ENCODE measurements around the gene APBB1IP. TPM values are rescaled to one million over a fixed set of nuclear protein-coding genes. Genes with fewer than 3 reads are reported as not detected.

APBB1IP gene
- total and polyA plus RNA-seq, 12 donors, result 0.60 to 16.1 (median 7.8) TPM

Small RNA genes lying within 50 kb of the gene (small RNA-seq; reads per million reads assigned to genes)
- gene RNA5SP307, result 0 reads per million in 2 donors

Other genes with a start within 250 kb of the APBB1IP start
- not detected for gene GAD2, start 221.6 kb upstream of the APBB1IP start, total RNA-seq
- not detected for gene GAD2, start 221.6 kb upstream of the APBB1IP start, polyA plus RNA-seq